ENCODE data around the gene MAGEA11.
"Not testable (repeated sequence)": the region's sequence is repeated elsewhere in the genome, so short reads cannot be mapped to it uniquely, and the experiment has no call there.

MAGEA11 gene

DNA sequence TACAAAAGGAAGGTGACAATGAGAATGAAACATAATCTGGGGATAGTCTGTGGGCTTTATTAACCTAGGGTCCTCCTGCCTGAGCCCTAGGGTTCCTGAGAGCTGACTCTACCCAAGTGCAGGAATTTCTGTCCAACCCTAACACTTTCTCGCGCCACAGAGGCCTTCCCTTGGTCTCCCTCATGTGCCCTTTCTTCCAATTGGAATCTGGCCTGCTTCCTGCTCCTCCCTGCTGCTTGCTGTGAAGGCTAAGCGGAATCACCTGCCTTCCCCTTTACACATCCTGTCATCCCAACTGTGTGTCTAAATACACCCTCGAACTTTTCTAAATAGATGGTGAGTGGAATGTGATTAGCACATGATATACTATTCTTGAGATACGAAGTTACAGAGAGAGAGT lies 5.9 kb downstream of the MAGEA11 start:
- no peak for DNase-seq (ENCODE audit: low spot score)

DNA sequence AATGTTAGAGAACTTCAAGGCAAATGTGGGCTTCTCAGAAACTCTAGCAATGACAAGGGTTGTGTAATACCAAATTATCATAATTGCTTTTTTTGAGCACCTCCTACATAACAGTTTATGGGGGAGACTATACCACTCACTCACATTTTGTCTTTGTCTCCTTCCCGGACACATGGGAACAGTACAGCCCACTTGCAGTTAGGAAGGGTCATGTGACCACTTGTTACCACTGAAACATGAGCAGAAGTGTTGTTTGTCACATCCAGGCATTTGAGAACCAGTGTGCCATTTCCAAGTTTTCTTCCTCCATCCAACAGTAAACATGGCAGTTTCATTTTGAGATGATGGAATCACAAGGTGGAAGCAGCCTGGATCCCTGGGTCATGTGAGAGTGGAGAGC lies 6.9 kb downstream of the MAGEA11 start:
- DNase-seq (ENCODE audit: low spot score), result no peak

DNA sequence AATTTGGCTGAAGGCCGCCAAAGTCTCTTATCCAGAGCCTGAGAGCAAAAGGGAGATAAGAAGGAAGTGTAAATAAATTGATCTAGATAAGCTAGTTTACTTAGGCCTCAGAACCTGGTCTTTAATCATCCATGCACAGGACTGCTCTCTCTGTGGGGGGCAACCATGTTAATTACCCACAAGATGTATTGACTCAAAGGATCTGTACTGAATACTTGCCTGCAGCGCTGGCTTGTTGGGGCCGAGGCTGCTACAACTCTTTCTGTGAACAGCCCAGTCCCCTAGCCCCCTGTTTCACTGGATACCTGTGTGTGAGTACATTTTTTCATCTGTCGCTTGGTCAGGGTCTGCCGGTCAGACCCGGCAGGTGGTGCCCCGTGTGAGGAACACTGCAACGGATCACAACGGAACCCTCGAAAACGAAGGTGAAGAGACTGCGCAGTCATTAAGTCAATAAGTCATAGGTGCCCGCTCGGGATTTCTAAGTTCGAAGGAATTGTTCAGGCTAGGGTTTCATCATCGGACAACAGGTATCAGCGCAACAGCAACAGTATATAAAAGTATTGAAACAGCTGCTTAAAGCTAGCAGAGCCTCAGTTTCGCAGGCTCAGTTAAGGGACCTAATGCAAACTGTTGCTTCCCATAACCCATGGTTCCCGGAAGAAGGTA lies 8.3 kb downstream of the MAGEA11 start:
- DNase-seq (ENCODE audit: low spot score), result no peak

DNA sequence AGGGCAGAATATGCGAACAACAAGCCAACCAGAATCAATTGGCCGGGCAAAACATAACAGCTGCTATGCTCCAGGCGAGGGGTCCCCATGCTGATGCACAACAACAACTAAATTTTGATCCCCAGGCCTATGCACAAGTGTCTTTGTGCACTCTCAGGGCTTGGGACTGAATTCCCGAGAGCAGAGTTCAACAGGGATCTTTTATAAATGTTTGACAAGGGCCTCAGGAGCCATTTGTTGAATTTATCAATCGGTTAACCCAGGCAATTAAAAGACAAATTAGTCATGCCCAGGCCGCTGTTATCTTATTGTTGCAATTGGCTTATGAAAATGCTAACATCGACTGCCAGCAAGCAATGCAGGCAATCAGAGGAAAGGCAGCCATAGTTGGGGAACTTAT lies 9.4 kb downstream of the MAGEA11 start:
- not testable (repeated sequence) for DNase-seq (ENCODE audit: low spot score)

DNA sequence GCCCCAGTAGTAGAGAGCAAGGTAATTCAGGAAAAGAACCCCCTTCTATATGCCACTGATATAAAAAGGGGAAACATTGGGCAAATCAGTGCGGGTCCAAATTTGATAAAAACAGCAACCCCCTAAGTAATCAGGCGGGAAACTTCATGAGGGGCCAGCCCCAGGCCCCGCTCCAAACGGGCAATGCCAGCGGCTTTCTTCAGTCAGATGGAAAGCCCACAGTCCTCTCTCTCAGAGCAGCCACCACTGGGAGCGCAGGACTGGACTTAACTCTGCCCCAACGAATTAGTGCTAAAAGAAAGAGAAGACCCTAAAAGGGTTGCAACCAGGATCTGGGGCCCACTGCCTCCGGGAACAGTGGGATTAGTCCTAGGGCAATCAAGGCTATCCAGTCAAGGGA lies 9.9 kb downstream of the MAGEA11 start:
- DNase-seq (ENCODE audit: low spot score), result no peak

DNA sequence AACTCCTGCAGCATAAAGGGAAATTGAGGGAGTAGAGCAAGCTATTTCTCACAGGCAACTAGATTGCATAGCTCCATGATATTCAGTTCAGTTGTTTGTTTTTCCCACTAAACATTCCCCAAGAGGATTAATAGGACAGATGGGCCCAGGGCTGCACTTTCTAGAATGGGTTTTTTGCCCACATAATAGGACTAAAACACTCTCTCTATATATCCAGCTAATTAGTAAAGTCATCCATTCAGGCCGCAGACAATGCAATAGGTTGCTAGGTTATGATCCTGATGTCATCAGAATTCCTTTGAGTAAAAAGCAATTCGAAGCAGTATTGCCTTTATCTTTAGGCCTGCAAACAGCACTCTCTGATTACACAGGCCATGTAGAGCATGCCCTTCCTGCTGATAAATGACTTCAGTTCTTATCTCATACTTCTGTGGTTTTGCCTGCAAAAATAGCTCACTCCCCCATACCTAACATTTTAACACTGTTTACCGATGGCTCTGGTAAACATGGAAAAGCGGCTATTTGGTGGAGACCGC lies 11.8 kb downstream of the MAGEA11 start:
- not testable (repeated sequence) for DNase-seq (ENCODE audit: low spot score)

DNA sequence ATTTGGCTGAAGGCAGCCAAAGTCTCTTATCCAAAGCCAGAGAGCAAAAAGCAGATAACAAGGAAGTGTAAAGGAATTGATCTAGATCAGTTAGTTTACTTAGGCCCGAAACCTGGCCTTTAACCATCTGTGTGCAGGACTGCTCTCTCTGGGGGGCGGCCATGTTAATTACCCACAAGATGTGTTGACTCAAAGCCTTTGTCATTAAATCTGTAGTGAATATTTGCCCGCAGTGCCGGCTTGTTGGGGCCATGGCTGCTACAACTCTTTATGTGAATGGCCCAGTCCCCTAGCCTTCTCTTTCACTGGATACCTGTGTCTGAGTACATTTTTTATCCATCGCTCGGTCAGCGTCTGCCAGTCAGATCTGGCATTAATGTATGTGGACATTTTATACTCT lies 15.4 kb downstream of the MAGEA11 start:
- DNase-seq (ENCODE audit: low spot score), result not testable (repeated sequence)

DNA sequence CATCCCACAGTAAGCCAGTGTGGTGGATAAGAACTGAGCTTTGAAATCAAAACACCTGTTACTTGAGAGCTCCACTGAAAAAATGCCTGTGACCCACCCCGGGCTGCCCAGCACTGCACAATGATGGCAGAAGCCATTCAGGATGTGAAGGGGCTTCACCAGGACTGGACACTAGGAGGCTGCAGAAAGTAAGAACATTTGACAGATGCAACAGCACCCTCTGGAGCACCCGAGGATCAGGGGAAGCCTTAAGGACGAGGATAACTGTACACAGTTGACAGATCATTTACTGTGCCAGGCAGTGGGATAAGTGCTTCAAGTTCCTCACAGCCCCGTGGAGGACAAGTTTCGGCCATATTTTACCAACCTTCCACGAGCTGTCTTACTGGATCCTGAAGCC lies 30.4 kb downstream of the MAGEA11 start:
- DNase-seq (ENCODE audit: low spot score), result not testable (repeated sequence)

DNA sequence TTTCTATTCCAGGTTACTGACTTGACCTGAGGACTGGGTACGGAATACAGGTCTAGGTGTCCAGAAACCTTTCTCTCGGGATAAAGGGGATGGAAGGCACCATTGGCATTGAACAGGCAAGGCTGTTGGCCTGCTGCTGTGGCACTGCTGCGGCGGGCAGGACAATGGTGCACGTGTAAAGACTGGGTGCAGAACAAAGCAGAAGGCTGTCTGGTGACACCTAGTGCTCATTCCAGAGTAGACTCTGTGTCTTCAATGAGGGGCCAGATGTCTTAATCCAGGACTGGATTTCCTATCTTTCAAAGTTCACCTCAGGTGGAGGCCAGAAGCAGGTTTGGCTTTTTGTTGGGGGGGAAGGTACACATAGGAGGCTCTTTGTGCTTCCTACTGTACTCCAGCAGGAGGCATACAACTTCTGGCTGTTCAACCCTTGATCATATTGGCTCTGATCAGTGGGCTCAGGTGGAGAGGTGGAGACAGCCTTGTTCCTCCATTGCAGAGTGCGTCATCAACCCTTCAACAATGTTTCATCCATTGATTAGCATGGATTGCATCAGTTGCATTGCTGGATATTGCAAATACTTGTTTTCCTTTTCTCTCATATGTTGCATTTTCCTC lies 34.6 kb downstream of the MAGEA11 start:
- DNase-seq (ENCODE audit: low spot score), result not testable (repeated sequence)

DNA sequence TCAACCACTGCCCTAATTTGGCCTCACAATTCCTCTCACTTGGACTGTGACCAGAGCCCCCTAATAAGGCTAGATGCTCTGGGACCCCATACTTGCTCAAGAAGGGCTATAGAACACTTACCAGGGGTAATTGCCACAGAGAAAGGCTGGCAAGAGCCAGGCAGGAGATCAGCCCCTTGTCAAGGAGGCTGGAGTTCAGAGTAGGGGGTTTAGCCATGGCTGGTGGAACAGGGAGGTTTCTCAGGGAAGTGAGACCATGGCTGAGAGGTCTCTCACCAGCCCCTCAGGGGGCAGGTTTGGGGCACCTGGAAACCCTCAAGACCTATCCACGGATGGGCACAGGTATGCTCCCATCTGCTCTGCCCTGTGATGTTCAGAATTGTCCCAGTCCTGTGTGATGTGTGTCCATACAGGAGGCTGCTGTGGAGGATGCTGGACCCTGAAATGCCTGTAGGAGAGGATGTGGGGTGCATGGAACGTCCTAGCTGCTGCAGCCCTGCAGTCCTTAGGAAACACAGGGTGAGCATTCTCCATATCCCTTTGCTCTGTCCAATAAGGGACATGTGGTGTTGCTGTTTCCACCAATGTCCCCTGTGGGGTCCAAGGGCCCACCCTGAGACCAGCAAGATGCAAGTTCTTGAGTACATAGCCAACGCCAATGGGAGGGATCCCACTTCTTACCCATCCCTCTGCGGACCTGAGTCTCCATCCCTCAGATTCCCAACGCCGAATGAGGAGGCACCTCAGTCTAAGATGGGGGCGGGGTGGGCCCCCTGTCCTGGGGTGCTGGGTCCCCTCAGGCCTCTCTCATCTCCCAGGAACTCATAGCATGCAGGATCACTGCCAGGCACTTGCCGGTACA lies 45.6 kb downstream of the MAGEA11 start:
- DNase-seq (ENCODE audit: low spot score), result no peak

DNA sequence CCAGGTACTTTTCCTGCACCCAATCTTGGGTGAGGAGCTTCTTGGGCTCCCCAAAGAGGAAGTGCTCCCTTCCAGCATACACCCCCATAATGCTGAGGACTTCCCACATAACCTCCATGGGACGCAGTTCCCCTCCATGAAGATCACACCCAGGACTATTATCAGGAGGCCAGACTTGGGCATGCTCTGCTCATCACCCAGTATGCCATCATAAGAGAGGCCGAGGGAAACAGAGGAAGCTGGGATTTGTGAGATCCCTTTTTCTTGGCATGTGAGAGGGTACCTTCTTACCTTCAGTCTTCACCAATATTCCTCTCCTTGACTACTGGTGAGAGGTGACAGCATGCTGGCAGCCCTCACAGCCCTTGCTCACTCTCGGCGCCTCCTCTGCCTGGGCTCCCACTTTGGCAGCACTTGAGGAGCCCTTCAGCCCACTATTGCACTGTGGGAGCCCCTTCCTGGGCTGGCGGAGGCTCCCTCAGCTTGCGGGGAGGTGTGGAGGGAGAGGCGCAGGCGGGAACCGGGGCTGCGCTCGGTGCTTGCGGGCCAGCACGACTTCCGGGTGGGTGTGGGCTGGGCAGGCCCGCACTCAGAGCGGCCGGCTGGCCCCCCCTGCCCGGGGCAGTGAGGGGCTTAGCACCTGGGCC lies 46.3 kb downstream of the MAGEA11 start:
- DNase-seq (ENCODE audit: low spot score), result no peak

DNA sequence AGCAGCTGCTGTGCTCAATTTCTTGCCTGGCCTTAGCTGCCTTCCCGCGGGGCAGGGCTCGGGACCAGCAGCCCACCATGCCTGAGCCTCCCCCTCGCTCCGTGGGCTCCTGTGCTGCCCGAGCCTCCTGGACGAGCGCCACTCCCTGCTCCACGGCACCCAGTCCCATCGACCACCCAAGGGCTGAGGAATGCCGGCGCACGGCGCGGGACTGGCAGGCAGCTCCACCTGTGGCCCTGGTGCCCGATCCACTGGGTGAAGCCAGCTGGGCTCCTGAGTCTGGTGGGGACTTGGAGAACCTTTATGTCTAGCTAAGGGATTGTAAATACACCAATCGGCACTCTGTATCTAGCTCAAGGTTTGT lies 46.8 kb downstream of the MAGEA11 start:
- not testable (repeated sequence) for DNase-seq (ENCODE audit: low spot score)

DNA sequence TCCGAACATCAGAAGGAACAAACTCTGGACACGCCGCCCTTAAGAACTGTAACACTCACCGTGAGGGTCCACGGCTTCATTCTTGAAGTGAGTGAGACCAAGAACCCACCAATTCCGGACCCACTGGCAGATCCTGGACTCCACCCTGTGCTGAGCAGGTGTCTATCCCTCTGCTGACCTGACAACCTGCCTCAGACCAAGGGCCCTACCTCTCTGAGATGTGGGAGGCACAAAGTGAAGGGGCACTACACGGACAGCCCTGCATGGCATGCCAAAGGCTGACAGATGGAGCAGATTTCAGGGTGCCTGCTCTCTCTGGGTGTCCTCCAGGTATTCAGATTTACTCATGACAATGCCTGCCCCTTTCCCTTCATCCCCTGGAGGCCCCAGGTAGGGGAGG lies 48.0 kb downstream of the MAGEA11 start:
- DNase-seq (ENCODE audit: low spot score), result no peak

DNA sequence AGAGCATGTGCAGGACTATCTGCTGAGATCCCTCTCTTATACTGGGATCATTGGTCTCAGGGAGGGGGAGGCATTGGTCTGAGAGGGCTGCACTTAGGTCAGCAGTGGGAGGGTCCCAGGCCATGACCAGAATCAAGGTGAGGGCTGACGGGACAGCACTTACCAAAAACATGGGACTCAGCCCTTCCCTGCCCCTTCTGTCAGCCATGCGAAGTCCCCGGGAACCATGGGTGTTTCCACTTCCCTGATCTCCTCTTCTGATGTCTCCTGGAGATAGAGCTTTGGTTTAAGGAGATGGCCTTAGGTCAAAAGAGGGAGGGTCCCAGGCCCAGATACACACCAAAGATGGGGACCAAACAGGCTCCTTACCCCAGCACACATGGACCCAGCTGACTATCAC lies 49.1 kb downstream of the MAGEA11 start:
- no peak for DNase-seq (ENCODE audit: low spot score)

DNA sequence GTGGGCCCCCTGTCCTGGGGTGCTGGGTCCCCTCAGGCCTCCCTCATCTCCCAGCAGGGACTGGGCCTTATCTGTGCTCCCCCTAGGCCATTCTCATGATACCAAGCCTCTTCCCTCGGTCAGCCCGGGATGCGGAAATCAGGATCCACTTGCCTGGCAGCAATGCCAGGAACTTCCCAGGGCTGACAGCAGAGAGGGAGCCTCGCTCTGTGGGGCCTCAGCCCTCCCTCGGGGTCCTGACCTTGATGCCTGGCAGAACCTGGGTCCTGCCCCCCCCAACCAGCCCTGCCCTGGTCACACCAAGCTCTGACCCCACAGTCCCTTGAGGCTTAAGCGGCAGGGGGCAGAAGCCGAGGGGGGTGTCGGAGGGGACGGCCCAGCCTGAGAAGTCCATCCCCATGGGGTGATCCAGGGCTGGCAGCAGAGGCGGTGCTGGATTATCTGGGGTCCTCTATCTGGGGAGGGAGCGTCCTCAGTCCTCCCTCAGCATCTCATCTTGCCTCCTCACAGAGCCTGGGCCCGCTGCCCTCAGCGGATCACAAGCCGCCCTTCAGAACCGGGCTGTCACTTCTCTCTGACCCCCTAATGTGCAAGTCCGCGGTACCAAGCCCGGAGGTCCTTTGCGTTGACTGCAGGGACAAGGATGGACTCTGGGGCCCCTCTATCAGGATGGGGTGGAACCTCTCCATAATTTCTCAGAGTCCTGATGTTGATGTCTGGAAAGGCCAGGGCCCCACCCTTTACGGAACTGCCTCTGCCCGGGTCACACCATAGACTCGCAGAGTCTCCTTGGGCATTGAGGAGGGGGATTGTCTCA lies 50.2 kb downstream of the MAGEA11 start:
- not testable (repeated sequence) for DNase-seq (ENCODE audit: low spot score)

DNA sequence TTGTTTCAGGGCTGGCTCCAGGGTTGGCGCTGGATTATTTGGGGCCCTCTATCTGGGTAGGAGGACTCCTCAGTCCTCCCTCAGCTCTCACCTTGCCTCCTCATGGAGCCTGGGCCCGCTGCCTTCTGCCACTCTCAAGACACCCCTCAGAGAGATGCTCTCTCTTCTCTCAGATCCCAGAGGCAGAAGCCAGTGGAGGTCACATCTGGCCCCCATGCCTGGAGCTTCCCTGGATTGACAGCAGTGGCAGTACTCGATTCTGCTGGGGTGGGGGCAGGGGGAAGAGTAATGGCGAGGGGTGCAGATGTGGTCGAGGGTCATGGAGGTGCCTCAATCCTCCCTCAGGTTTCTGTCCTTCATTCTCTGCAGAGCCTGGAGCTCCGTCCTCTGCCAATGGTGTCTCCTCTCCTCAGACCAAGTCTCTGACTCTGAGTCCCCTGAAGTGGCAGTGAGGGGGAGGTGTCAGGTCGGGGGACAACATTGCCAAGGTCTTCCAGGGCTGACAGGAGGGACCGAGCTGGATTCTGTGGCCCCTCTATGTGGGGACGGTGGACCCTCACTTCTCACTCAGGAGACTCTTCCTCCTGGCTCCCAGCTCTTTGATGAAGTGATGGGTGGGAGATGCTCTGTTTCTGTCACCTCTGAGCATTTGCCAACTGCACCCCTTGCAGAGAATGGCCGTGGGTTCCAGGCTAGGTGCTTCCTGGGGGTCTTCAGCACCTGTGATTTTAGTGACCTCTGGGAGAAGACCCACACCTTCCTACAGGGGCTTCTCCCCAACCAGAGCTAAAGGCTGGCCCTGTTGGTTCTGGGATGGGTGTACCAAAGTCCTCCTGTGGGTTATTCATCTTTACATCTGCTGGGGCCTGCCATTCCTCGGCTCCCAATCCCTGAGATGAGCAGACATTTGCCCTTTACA lies 51.1 kb downstream of the MAGEA11 start:
- no peak for DNase-seq (ENCODE audit: low spot score)

Measured in Ammon's horn (tissue), 1 donor.